H9 (cell line): ENCODE data around the gene EPB41L2. TPM values are rescaled to one million over a fixed set of nuclear protein-coding genes. Genes with fewer than 3 reads are reported as not detected.
"Not testable (repeated sequence)": the region's sequence is repeated elsewhere in the genome, so short reads cannot be mapped to it uniquely, and the experiment has no call there.

Source experiments
- DNase-seq: peaks from one replicate; pipeline ENCODE4 v3.0.0-alpha.2; 2017
- H2AFZ ChIP-seq: one replicate; pipeline ENCODE4 v1.6.1; 2013; ENCODE audit warnings: mild to moderate bottlenecking, low read length, control low read depth, moderate library complexity
- H2AK5ac ChIP-seq: 2 replicates; pipeline ENCODE4 v1.6.1; 2013; ENCODE audit warnings: low read length, control low read depth, mixed read lengths; ENCODE audit not compliant: insufficient read length
- H2BK120ac ChIP-seq: one replicate; pipeline ENCODE4 v1.6.1; 2013; ENCODE audit warnings: low read depth, mild to moderate bottlenecking, low read length, control low read depth, inconsistent platforms; ENCODE audit not compliant: poor library complexity, severe bottlenecking
- H2BK12ac ChIP-seq: 2 replicates; pipeline ENCODE4 v1.6.1; 2013; ENCODE audit warnings: low read length, control low read depth, mixed read lengths, low read depth; ENCODE audit not compliant: insufficient read length
- H2BK15ac ChIP-seq: 2 replicates; pipeline ENCODE4 v1.6.1; 2013; ENCODE audit warnings: low read depth, low read length, control low read depth
- H2BK20ac ChIP-seq: one replicate; pipeline ENCODE4 v1.6.1; 2013; ENCODE audit warnings: low read depth, mild to moderate bottlenecking, low read length, control low read depth, inconsistent platforms; ENCODE audit not compliant: poor library complexity, severe bottlenecking
- H2BK5ac ChIP-seq: 2 replicates; pipeline ENCODE4 v1.6.1; 2013; ENCODE audit warnings: low read length, control low read depth, mixed read lengths; ENCODE audit not compliant: insufficient read length
- H3K14ac ChIP-seq: 2 replicates; pipeline ENCODE4 v1.6.1; 2013; ENCODE audit warnings: low read length, control low read depth; ENCODE audit not compliant: insufficient read depth
- H3K18ac ChIP-seq: 2 replicates; pipeline ENCODE4 v1.6.1; 2013; ENCODE audit warnings: low read depth, mild to moderate bottlenecking, mixed read lengths, low read length, control low read depth; ENCODE audit not compliant: insufficient read length
- H3K23ac ChIP-seq: 2 replicates; pipeline ENCODE4 v1.6.1; 2013; ENCODE audit warnings: low read length, control low read depth, mixed read lengths, low read depth; ENCODE audit not compliant: insufficient read length
- H3K23me2 ChIP-seq: 2 replicates; pipeline ENCODE4 v1.6.1; 2013; ENCODE audit warnings: low read depth, mild to moderate bottlenecking, mixed read lengths, low read length, control low read depth; ENCODE audit not compliant: insufficient read length, poor library complexity, severe bottlenecking
- H3K27ac ChIP-seq: 2 replicates; pipeline ENCODE4 v1.5.1; 2013; ENCODE audit warnings: low read length, control low read depth, mixed read lengths, low read depth; ENCODE audit not compliant: insufficient read length
- H3K27me3 ChIP-seq: 2 replicates; pipeline ENCODE4 v1.6.1; 2013; ENCODE audit warnings: low read length, control low read depth, inconsistent platforms; ENCODE audit not compliant: insufficient read depth
- H3K4ac ChIP-seq: 2 replicates; pipeline ENCODE4 v1.6.1; 2013; ENCODE audit warnings: low read depth, mild to moderate bottlenecking, control low read depth, inconsistent platforms, low read length, moderate library complexity
- H3K4me1 ChIP-seq: 2 replicates; pipeline ENCODE4 v1.6.1; 2013; ENCODE audit warnings: low read length, control low read depth, inconsistent platforms; ENCODE audit not compliant: insufficient read depth
- H3K4me2 ChIP-seq: 2 replicates; pipeline ENCODE4 v1.6.1; 2013; ENCODE audit warnings: low read length, control low read depth, mixed read lengths; ENCODE audit not compliant: insufficient read length, insufficient read depth
- H3K56ac ChIP-seq: 2 replicates; pipeline ENCODE4 v1.6.1; 2013; ENCODE audit warnings: low read depth, mild to moderate bottlenecking, mixed read lengths, low read length, control low read depth; ENCODE audit not compliant: insufficient read length
- H3K79me1 ChIP-seq: 2 replicates; pipeline ENCODE4 v1.6.1; 2013; ENCODE audit warnings: low read depth, mild to moderate bottlenecking, moderate library complexity, low read length, control low read depth, inconsistent platforms; ENCODE audit not compliant: insufficient read depth, poor library complexity, severe bottlenecking
- H3K79me2 ChIP-seq: 2 replicates; pipeline ENCODE4 v1.6.1; 2013; ENCODE audit warnings: low read length, control low read depth, inconsistent platforms; ENCODE audit not compliant: insufficient read depth
- H3K9ac ChIP-seq: 2 replicates; pipeline ENCODE4 v1.6.1; 2013; ENCODE audit warnings: low read length, control low read depth, mixed read lengths; ENCODE audit not compliant: insufficient read length; ENCODE audit errors: extremely low read depth
- H3K9me3 ChIP-seq: one replicate; pipeline ENCODE4 v1.6.1; 2013; ENCODE audit warnings: low read depth, low read length, inconsistent platforms; ENCODE audit not compliant: control insufficient read depth
- H3T11ph ChIP-seq: one replicate; pipeline ENCODE4 v1.6.1; 2013; ENCODE audit warnings: mild to moderate bottlenecking, low read length, control low read depth, inconsistent platforms
- H4K20me1 ChIP-seq: one replicate; pipeline ENCODE4 v1.6.1; 2013; ENCODE audit not compliant: control insufficient read depth, insufficient read length, insufficient read depth
- H4K5ac ChIP-seq: 2 replicates; pipeline ENCODE4 v1.6.1; 2013; ENCODE audit warnings: low read depth, mild to moderate bottlenecking, mixed read lengths, low read length, control low read depth; ENCODE audit not compliant: insufficient read length
- H4K8ac ChIP-seq: replicated peaks from 2 replicates; pipeline ENCODE4 v1.6.1; 2013; ENCODE audit warnings: low read length, control low read depth, mixed read lengths, low read depth; ENCODE audit not compliant: insufficient read length
- H4K91ac ChIP-seq: 2 replicates; pipeline ENCODE4 v1.6.1; 2013; ENCODE audit warnings: low read depth, mild to moderate bottlenecking, moderate library complexity, mixed read lengths, low read length, control low read depth; ENCODE audit not compliant: insufficient read length
- H3K27ac Mint-ChIP-seq, 3 experiments: 2 replicates in 2 of 3; 3 replicates in 1 of 3; pipeline ENCODE4 v1.8.0; 2020 to 2021; ENCODE audit warnings: mixed read lengths in 3 of 3, mild to moderate bottlenecking in 1 of 3, moderate library complexity in 1 of 3
- H3K27me3 Mint-ChIP-seq: 2 replicates; pipeline ENCODE4 v1.8.0; 2021; ENCODE audit warnings: low read depth, mild to moderate bottlenecking, moderate library complexity, mixed read lengths
- H3K36me3 Mint-ChIP-seq, 3 experiments: 2 replicates in 2 of 3; 3 replicates in 1 of 3; pipeline ENCODE4 v1.8.0; 2020 to 2021; ENCODE audit warnings: low read depth in 3 of 3, mixed read lengths in 3 of 3; ENCODE audit not compliant: insufficient read depth in 1 of 3
- H3K4me1 Mint-ChIP-seq, 2 experiments: 2 replicates each; pipeline ENCODE4 v1.8.0; 2020; ENCODE audit warnings: mixed read lengths in 2 of 2
- H3K4me3 Mint-ChIP-seq, 2 experiments: 2 replicates in 1 of 2; 3 replicates in 1 of 2; pipeline ENCODE4 v1.8.0; 2020 to 2021; ENCODE audit warnings: mild to moderate bottlenecking in 2 of 2, mixed read lengths in 2 of 2, moderate library complexity in 1 of 2
- H3K9me3 Mint-ChIP-seq, 2 experiments: 2 replicates in 1 of 2; 3 replicates in 1 of 2; pipeline ENCODE4 v1.8.0; 2020; ENCODE audit warnings: mild to moderate bottlenecking in 2 of 2, mixed read lengths in 2 of 2, moderate library complexity in 1 of 2
- WGBS: extraction: QIAGEN DNeasy Blood & Tissue Kit; methylation state at CpG from one replicate; pipeline ENCODE4 v1.1.7; 2013; ENCODE audit warnings: missing lambda C conversion rate, low lambda C conversion rate, mixed read lengths; ENCODE audit not compliant: insufficient read length; ENCODE audit errors: extremely low coverage; 5-methylcytosine and 5-hydroxymethylcytosine counted together
- total RNA-seq: library from RNA; stranded (reverse); gene quantifications from 2 replicates; pipeline ENCODE4 v1.2.1, GENCODE V29; 2021
- TF ChIP-seq, protein P1 (sequence below): fragments of 200-600 bp; sonication (generic); conservative IDR thresholded peaks from 3 replicates; pipeline ENCODE4 v1.8.0; 2021; ENCODE audit warnings: antibody characterized with exemption, mild to moderate bottlenecking

EPB41L2 gene
- total RNA-seq, 1 experiment from 2014 or later: 90.2 TPM

DNA sequence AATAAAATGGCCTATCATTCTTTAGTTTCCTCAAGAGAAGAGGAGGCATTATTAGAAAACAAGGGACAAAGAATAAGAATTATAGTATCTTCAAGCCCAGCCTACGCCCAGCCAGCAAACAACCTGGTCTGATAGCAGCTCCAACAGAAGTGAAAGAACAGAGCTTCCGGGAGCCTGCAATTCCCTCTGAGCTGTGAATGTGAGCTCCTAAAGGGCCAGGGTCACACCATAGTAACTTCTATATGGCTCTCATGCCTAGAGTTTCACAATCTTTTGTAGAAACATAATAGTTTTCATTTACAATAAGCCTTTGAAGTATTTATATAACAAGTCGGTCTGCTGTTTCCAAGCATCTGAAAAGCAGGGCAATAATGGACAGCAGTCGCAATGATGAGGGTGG is 119.3 kb downstream of the EPB41L2 start:
- no peak overlapping the region for H3K18ac ChIP-seq
- H4K5ac ChIP-seq: no peak overlapping the region
- Mint-ChIP-seq H3K9me3 (no peaks in the 10 kb centered on the region), H3K27ac (no peak overlapping the region; a peak in 1 of 7 replicates), H3K27me3 (no peaks in the 10 kb centered on the region), H3K4me1 (peaks cover 19 to 21% of the 10 kb centered on the region in 2 experiments), H3K36me3 (peaks cover 0 to 5% (median 3%) of the 10 kb centered on the region in 3 experiments; a peak in 3 of 7 replicates), H3K4me3 (no peak overlapping the region)
- H4K91ac ChIP-seq: no peak overlapping the region
- peaks cover 6% of the 10 kb centered on the region; the same call in 1 of the 2 replicates for H3K4me1 ChIP-seq
- no peak overlapping the region for H2BK15ac ChIP-seq
- no peak overlapping the region for H2AFZ ChIP-seq
- H4K20me1 ChIP-seq: no peaks in the 10 kb centered on the region
- no peak overlapping the region for H2BK5ac ChIP-seq
- H3K23ac ChIP-seq: no peak overlapping the region
- no peak overlapping the region for H3K27ac ChIP-seq
- no peak overlapping the region for H3K56ac ChIP-seq
- no peak overlapping the region for H2BK20ac ChIP-seq
- H3K9me3 ChIP-seq: no peaks in the 10 kb centered on the region
- TF ChIP-seq, protein P1, sequence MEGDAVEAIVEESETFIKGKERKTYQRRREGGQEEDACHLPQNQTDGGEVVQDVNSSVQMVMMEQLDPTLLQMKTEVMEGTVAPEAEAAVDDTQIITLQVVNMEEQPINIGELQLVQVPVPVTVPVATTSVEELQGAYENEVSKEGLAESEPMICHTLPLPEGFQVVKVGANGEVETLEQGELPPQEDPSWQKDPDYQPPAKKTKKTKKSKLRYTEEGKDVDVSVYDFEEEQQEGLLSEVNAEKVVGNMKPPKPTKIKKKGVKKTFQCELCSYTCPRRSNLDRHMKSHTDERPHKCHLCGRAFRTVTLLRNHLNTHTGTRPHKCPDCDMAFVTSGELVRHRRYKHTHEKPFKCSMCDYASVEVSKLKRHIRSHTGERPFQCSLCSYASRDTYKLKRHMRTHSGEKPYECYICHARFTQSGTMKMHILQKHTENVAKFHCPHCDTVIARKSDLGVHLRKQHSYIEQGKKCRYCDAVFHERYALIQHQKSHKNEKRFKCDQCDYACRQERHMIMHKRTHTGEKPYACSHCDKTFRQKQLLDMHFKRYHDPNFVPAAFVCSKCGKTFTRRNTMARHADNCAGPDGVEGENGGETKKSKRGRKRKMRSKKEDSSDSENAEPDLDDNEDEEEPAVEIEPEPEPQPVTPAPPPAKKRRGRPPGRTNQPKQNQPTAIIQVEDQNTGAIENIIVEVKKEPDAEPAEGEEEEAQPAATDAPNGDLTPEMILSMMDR: no peak
- H3T11ph ChIP-seq: no peak overlapping the region
- H2AK5ac ChIP-seq: no peak overlapping the region
- H3K27me3 ChIP-seq: no peaks in the 10 kb centered on the region
- H3K4ac ChIP-seq: no peak overlapping the region
- H2BK12ac ChIP-seq: no peak overlapping the region
- DNase-seq: no peak
- H2BK120ac ChIP-seq: no peak overlapping the region
- H3K9ac ChIP-seq: no peak overlapping the region
- H3K4me2 ChIP-seq: no peak overlapping the region
- no peaks in the 10 kb centered on the region for H3K79me1 ChIP-seq
- H3K14ac ChIP-seq: no peak overlapping the region
- no CpG with 5 or more reads among the region's 4 CpGs for WGBS
- no peak overlapping the region for H4K8ac ChIP-seq
- no peaks in the 10 kb centered on the region for H3K23me2 ChIP-seq
- H3K79me2 ChIP-seq: no peaks in the 10 kb centered on the region

DNA sequence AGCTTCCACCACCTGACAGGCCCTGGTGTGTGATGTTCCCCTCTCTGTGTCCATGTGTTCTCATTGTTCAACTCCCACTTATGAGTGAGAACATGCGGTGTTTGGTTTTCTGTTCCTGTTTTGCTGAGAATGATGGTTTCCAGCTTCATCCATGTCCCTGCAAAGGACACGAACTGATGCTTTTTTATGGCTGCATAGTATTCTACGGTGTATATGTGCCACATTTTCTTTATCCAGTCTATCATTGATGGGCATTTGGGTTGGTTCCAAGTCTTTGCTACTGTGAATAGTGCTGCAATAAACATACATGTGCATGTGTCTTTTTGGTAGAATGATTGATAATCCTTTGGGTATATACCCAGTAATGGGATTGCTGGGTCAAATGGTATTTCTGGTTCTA is 120.3 kb downstream of the EPB41L2 start:
- H3K9me3 Mint-ChIP-seq, H2BK12ac ChIP-seq, H3K9me3 ChIP-seq, H3K18ac ChIP-seq, H3K23me2 ChIP-seq, H2AK5ac ChIP-seq, H3K23ac ChIP-seq, DNase-seq, H4K20me1 ChIP-seq, H3K36me3 Mint-ChIP-seq, H2AFZ ChIP-seq, H3K4ac ChIP-seq, H3T11ph ChIP-seq, H2BK15ac ChIP-seq, H3K9ac ChIP-seq, H2BK5ac ChIP-seq, H4K91ac ChIP-seq, H3K27me3 ChIP-seq, H4K8ac ChIP-seq, H3K56ac ChIP-seq, H3K4me1 ChIP-seq, H3K27me3 Mint-ChIP-seq, H3K79me1 ChIP-seq, H2BK120ac ChIP-seq, H3K79me2 ChIP-seq, H3K14ac ChIP-seq, H3K4me3 Mint-ChIP-seq, H4K5ac ChIP-seq, H2BK20ac ChIP-seq, H3K4me2 ChIP-seq, H3K27ac Mint-ChIP-seq, H3K27ac ChIP-seq: not testable (repeated sequence)
- no CpG with 5 or more reads among the region's 3 CpGs for WGBS
- H3K4me1 Mint-ChIP-seq: peaks cover 27 to 29% of the 10 kb centered on the region in 2 experiments
